HG03558 (cell line): ENCODE results near the gene DLG2.

Source experiments
- ATAC-seq: cut with Tn5 transposase; IDR thresholded peaks from one replicate; pipeline ENCODE4 v1.9.1; 2021; ENCODE audit warnings: moderate number of reproducible peaks; ENCODE audit not compliant: unreplicated experiment; ENCODE audit errors: extremely low read depth

DLG2 gene

DNA sequence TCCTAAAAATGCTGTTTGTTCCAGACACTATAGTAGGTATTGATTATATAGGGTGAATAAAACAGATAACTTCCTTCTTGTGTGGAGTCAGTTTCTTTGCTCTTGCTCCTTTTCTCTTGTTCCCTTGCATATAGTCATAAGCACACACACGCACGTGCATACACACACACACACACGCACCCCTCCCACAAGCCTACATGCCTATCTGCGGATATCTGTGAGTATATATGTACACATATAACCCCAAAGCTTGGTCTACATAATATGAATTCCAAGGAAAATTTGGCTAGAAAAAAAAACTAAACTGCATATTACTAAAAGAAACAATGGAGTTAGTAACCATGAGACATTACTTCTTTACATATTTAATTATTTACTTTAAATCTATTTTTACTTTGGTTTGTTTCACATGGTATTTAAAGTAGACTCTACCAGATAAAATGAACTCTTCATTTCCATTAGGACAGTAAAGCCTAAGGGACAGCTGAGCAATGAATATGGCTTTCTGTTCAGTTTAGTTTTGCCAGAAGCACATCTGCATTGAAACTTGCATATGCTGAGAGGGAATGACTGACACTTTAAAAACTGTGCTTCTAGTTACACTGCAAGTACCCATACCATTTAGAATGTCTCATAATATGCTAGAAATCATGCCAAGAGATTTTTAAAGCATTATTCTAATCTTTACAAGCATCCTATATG lies 676.4 kb downstream of the DLG2 start:
- no peak for ATAC-seq

DNA sequence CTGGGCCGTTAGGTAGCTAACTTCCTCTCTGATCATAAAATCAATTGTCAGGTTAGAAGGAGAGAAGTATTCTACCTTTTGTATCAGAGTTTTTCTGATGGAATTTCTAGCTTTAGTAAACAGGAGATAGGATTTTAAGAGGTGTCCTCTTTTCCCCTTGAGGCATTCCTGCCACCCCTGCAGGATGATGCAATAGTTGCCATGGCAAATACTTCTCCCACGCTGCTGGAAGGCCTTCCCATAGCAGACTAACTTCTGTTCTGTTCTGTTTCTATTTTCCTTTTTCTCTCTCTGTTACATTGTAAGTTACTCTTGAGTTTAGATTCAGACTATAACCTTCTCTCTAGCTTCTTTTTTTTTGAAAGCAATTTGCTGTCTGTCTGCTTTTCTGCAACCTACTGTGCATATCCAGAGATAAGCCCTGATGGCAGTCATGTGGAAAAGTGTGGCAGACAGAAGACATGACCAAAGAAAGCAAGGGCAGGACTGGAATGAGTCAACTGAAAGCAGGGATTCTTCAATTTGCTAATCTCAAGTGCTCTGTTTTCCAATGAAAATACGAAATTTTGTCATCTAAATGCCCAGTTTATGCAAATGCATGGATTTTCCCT lies 679.1 kb downstream of the DLG2 start:
- no peak for ATAC-seq

DNA sequence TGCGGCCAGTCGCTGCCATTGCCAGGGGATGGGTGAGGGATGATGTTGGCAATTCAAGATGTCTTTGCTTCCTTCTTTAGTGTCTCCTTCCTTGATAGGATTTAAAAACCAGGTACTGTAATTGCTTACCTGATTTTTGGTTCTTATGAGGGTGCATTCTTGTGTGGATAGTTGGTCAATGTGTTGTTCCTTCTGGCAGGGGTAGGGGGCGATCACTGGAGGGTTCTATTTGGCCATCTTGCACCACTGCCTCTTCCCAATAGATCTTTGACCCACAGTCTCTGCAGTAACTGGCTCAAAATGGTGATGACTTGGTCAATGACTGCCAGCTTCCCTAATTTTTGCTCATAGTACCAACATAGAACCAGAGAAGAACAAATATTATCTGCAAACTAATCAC lies 680.1 kb downstream of the DLG2 start:
- ATAC-seq = no peak

DNA sequence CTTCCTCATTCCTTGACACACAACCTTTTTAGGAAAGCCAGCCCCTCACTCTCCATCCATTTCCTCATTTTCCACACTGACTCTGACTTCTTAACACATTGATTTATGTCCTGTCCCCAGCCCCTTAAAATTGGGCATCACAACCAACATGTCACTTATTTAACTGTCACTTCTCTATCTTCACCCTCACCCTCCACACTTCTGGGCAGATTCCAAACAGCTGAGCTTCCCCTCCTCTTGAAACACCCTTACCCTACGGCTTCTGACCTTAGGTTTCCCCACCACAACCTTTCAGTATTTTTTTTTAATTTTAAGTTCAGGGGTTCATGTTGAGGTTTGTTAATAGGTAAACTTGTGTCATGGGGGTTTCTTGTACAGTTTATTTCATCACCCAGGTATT lies 696.3 kb downstream of the DLG2 start:
- no peak for ATAC-seq

DNA sequence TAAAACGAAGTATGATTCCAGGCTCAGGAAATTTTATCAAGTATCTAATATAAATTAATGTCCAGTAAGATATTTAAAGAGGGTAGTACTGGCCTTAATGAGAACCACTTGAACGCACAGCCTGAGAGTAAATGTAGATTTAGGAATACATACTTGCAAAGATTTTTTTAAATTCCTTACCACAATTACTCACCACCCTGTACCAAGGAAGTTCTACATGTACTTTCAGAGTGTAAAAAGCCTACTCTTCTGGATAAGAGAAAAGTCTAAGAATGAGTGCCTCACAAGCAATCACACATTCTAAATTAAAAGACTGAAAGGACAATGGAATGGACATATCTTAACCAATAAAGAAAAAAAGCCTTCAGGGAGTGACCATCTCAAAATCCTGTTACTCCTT lies 697.4 kb downstream of the DLG2 start:
- no peak for ATAC-seq

DNA sequence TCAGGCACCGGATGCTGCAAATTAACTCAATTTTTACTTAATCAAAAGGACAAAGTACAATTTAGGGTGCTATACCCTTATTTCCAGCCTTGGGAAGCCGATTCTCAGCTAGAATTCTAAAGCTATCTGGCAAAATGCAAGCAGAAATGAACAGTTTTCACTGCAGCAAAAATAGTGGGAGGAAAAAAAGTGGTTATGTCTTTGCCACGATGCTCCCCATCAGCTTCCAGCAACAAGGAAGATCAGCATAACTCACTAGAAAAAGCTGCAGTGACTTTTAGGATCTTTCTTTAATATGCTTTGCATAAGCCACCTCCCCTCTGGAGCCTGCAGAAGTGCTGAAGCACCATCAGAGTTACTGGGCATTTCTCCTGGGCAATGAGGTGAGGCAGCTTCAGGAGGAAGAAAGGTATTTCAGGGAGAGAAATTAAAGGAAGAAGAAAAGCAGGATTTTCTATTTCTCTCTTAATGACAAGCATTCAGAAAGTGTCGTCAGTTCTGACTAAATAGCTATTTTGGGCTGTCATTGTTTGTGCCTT lies 702.9 kb downstream of the DLG2 start:
- ATAC-seq = no peak

DNA sequence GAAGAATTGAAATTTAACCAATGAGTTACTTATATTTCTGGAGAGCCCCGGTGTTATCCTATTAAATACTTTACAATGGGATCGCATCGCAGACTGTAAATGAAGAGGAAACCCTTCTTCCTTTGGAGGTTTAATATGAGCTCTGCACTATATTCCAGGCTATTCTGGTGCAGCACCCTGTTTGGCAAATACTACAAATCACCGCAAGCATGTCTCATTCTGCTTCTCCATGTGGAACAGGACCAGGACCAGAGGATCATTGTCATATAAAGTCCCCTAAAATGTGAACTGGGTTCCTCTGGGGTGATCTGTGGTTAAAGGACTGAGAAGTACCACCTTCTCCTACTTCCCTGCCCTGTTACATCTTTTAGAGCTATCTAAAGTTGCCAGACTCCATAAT lies 703.7 kb downstream of the DLG2 start:
- no peak for ATAC-seq

DNA sequence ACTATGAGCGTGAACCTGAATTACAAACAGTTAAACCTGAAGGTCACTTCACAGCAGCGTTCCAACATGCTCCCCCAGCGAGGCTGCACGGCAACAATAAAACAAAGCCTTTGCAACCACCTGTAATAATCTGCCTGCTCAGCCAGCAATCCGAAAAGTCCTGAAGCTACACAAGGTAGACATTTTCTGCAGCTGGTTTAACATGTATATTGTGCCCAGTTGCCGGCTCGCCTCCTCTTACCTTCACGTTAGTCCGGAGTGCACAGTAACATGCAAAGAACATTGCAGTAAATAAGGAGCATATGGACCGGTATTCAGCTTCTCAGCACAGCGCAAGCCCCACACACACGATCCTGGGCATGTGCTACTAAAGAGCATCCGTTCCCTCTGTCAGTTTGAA lies 704.3 kb downstream of the DLG2 start:
- no peak for ATAC-seq

DNA sequence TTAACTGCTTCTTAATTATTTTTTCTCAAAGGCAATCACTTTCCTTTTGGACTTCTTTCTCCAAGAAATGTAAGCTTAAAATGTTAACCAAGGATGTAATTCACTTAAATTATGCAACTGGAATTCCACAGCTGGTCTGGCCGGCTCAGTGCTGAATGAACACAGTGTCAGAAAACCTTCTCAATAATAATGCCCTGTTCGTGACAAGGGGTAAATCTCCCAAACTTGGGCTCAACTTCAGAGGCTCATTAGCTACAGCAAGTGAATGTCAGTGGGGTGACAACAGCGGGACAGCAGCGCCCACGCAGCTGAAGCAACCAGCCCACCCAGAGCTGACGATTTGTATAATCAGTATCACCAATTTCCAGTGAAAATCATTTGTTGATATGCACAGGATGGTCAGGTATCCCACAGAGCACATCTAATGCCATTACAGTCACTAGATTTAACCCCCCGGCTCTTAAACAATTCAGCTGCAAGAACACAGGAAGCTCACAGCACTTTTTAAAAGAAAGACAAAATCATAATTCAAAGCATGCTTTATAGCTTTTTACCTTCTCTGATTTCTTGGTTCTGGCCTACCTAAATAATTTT lies 704.8 kb downstream of the DLG2 start:
- no peak for ATAC-seq

DNA sequence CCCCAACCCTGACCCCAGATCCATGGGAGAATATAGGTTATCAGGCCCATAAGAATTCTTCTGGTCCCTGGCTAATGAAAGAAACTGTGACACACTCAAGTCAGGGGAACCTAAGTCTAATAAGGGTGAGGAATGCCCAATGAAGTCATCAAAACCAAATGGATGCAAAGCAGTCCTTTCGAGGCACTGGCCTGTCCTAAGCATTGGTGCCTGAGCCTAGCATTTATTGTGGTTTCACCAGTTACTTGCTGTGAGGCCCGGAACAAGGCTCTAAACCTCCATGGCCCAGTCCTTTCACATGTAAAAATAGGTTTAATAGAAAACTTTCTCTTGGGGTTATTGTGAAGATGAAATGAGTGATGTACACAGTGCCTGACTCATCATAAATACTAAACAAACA lies 712.6 kb downstream of the DLG2 start:
- no peak for ATAC-seq

DNA sequence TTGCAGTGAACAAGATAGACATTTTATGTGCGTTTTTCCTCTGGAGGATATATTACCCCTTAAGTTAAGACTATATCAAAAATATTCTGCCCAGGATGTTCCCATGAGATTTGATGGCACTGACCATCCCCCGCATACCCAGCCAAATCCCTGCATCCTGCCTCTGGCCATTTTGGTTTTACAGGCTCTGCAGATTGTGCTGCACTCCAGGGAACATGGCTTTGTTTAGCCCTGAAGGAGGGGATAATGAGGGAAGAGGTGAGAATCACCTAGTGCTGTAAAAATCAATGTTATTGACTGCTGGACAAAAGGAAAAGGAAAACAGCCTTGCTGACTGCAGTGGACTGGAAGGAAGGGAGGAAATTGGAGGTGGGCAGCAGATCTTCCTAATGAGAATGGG lies 717.4 kb downstream of the DLG2 start:
- ATAC-seq = no peak

DNA sequence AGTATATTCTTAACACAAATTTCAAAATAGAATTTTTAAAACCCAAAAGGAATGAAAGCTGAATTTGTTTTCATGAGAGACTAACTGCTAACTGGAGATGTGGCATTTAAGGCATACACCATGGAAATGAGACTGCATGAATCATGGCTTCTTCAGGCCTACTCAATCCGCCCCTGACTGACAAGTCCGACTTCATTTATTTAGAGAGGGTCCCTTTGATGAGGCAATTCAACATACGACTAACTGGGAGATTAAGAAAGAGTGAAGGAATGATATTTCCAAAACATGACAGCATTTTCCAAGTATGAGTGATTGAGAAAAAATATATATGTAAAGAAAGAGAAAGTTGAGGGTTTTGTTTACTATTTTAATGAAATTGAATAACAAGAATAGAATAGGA lies 720.1 kb downstream of the DLG2 start:
- ATAC-seq = no peak

DNA sequence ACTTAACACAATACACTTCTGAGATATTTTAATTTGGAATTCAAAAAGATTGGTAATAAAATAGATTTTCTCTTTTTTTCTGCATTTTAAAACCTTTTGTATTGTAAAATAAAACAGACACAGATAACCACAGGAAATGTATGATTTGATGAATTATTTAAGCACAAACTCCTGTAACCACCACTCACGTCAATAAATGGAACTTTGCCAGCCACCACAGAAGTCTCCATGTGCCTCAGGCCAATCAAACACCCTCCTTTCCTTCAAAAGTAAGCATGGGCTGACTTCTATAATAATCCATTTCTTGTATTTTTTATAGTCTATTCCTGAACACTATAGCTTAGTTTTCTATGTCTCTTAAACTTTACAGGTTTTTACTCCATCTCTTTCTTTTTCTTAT lies 721.7 kb downstream of the DLG2 start:
- no peak for ATAC-seq

DNA sequence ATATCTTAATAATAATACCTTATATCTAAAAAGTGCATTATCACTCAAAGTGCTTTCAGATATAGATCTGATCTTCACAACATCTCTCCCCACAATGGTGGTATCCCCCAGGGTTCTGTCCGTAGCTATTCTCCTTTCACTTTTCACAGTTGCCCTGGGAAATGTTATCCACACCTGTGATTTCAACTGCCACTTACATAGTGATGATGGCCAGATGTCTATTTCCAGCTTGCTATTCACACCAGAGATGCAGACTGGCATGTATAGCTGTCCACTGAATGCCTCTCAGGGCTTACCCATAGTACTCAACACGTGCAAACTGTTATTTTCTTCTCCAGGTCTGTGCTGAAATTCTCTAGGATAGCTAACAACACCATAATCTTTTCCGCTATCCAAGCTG lies 724.7 kb downstream of the DLG2 start:
- ATAC-seq = no peak

DNA sequence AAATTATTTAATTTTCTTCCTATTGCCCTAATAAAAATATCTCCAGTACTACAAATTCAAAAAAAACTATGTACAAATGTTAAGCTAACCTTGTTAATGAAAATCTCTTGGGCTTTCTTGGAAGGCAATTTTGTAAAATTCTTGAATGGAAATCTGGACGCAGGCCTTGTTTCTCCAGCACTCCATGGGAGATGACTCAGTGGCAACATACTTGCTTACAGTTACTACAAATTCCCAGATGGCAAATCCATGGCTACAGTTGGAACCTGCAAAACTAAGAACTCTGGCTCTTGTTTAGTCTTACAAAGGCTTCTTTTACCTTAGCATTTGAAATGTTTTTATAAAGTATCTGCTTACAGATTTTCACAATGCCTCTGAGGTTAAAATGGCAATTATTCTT lies 725.2 kb downstream of the DLG2 start:
- no peak for ATAC-seq

DNA sequence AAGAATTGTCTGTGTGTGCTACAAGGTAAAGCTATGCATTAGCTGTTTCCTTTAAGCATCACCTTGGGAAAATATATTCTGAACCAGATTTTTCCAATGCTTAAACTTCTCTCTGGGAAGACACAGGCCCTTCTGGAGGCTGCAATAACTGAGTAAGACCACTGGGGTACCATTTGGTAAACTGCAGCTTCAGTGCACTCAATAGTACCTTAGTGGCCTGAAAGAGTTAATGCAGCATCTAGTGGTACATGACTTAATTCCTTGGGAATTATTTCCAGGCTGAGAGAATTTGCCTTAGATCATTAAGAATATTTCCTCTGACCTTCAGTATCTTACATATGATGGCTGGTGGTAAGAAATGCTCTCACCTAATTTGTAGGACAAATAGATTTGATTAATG lies 727.4 kb downstream of the DLG2 start:
- ATAC-seq = no peak

DNA sequence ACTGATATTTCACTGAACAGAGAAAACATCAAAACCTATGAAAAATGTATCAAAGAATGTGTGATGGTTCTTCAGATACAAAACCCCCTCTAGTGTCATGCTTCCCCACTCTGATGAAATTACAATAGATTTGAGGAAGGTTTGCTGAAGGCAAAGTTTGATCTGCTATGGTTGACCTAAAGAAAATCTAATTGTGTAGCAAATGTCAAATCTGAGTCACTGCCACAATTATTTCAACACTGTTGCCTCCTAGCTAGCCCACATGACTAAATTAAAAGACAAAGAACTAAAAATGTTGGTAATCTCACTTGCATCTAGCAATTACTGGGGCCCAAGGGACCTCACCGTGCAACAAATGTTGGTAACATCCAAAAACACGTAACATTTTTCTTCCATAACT lies 728.0 kb downstream of the DLG2 start:
- no peak for ATAC-seq

DNA sequence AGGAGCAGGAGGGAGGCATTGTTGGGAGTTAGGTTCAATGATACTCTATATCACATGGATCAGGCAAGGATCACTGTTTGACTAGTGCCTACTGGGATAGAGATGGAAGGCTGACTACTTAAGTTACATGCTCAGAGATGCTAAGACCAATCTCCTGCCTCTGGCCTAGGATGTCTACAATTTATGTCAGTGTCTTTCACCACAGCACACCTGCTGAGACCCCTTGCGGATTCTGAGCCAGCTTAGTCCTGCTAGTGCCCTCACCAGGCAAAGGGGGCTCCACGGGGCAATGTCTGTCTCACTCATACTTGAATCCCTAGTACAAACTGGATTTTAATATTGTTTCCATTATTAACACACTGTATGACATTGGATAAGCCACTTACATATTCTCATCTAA lies 732.5 kb downstream of the DLG2 start:
- no peak for ATAC-seq

DNA sequence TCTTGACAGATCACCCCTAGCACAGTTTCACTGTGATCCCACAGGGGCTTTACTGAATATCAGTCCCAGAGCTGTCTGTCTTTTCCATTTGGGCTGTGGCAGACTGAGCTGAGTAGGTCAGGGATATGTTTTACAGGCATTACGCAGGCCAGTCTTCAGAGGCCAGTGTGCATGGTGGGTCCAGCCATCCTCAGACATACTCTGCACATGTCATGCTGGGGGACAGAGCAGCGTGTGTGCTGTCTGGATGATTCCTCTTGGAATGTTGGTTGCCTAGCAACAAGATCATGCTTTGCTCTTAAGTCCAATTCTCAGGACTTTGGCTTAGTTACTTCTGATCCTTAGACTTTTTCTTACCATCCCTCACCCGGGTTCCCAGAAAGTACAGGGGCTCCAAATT lies 736.5 kb downstream of the DLG2 start:
- no peak for ATAC-seq

DNA sequence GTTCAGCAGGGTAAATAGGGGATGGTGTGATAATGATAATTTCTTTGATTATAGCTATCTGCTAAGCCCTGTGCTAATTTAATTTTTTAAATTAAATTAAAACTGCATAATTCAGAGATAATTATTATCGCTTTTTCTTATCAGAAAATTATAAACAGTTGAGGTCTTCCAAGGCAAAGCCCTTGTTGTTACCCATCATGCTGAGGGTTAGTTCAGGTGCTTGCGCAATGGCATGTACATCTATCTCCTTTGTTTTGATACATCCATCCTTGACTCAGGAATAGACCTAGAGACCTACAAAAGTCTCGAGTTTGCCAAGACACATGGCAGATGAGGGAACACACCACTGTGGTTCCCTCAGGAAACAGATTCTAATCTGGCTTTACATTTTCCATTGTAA lies 737.6 kb downstream of the DLG2 start:
- no peak for ATAC-seq

DNA sequence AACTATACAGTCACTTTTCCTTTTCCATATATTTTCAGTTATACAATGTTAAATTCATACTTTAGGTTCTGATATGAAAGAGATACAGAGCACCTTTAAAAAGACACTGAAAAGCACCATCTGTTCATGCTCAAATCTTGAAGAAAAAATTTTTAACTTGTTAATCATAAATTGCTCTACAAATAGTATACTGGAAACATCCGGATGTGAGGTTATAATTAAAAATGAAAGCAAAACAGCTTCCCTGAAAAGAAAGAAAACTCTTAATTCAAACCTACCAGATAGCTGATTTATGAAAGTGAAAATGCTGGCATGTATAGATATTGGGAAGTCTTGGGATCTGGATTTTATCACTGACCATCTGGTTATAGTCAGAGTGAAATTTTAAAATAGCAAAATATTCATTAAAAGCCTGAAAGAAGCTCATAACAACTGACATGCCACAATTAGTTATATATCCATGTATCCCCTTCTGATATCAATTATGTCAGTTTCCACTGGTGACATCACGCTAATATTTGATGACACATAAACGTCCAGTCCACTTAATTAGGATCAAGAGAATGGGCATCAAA lies 740.0 kb downstream of the DLG2 start:
- no peak for ATAC-seq
